SK-N-SH (cell line): ENCODE data around the gene IRAK2. TPM values are rescaled to one million over a fixed set of nuclear protein-coding genes. Genes with fewer than 3 reads are reported as not detected.
"Not testable (repeated sequence)": the region's sequence is repeated elsewhere in the genome, so short reads cannot be mapped to it uniquely, and the experiment has no call there.

Experiments used
- CTCF ChIA-PET: fragments of 300-600, 350-600 bp; formaldehyde crosslinking; extraction: SDS; loops from one replicate; lab custom pipeline; 2021; lab: Yijun Ruan, JAX
- POLR2A ChIA-PET: fragments of 350-600 bp; sonication (Branson Sonifier 250); formaldehyde crosslinking; extraction: SDS; loops from one replicate; lab custom pipeline; 2020; ENCODE audit warnings: antibody characterized with exemption, inconsistent platforms; lab: Yijun Ruan, JAX
- DNase-seq: peaks from one replicate; pipeline ENCODE4 v3.0.0; 2012
- H2AFZ ChIP-seq: fragments of 200-600 bp; sonication (generic); 2 replicates; pipeline ENCODE4 v1.8.1; 2016; ENCODE audit warnings: antibody characterized with exemption, mild to moderate bottlenecking, low read depth
- H3F3A ChIP-seq: fragments of 200-600 bp; sonication (generic); replicated peaks from 2 replicates; pipeline ENCODE3; 2016; ENCODE audit warnings: antibody characterized with exemption, mild to moderate bottlenecking; ENCODE audit not compliant: insufficient read depth
- H3K27ac ChIP-seq, 2 experiments: fragments of 200-500 bp in 1 of 2; fragments of 200-600 bp in 1 of 2; sonication (Bioruptor generic) in 1 of 2; sonication (generic), shearing (Covaris generic) in 1 of 2; 2 replicates each; pipeline versions ENCODE4 v1.5.1 to v1.6.1; 2014 to 2016; ENCODE audit warnings: low read depth in 2 of 2, inconsistent platforms in 1 of 2, low read length in 1 of 2, mild to moderate bottlenecking in 1 of 2, mixed read lengths in 1 of 2
- H3K27me3 ChIP-seq: fragments of 200-600 bp; sonication (generic), shearing (Covaris generic); 2 replicates; pipeline ENCODE4 v1.6.1; 2016; ENCODE audit warnings: mixed run types; ENCODE audit not compliant: insufficient read depth
- H3K36me3 ChIP-seq, 2 experiments: fragments of 200-500 bp in 1 of 2; fragments of 200-600 bp in 1 of 2; sonication (Bioruptor generic) in 1 of 2; sonication (generic) in 1 of 2; replicated peaks in 1 of 2; 2 replicates each; pipeline versions ENCODE3 to v1.5.1; 2014 to 2016; ENCODE audit warnings: low read length in 1 of 2, mild to moderate bottlenecking in 1 of 2; ENCODE audit not compliant: insufficient read depth in 2 of 2, control insufficient read depth in 1 of 2
- H3K4me1 ChIP-seq, 2 experiments: fragments of 200-500 bp in 1 of 2; fragments of 200-600 bp in 1 of 2; sonication (Bioruptor generic) in 1 of 2; sonication (generic), shearing (Covaris generic) in 1 of 2; 2 replicates each; pipeline versions ENCODE4 v1.5.1 to v1.6.1; 2014 to 2016; ENCODE audit warnings: low read depth in 1 of 2, low read length in 1 of 2, mixed run types in 1 of 2; ENCODE audit not compliant: insufficient read depth in 2 of 2, control insufficient read depth in 1 of 2
- H3K4me2 ChIP-seq: fragments of 200-600 bp; sonication (generic), shearing (Covaris generic); 2 replicates; pipeline ENCODE4 v1.6.1; 2017; ENCODE audit warnings: mixed run types
- H3K4me3 ChIP-seq, 2 experiments: fragments of 200-500 bp in 1 of 2; fragments of 200-600 bp in 1 of 2; sonication (Bioruptor generic) in 1 of 2; sonication (generic), shearing (Covaris generic) in 1 of 2; 2 replicates each; pipeline versions ENCODE4 v1.5.1 to v1.8.1; 2014 to 2016; ENCODE audit warnings: low read depth in 2 of 2, inconsistent platforms in 1 of 2, low read length in 1 of 2, mild to moderate bottlenecking in 1 of 2, mixed read lengths in 1 of 2, moderate library complexity in 1 of 2
- H3K79me2 ChIP-seq: fragments of 200-600 bp; sonication (generic); 2 replicates; pipeline ENCODE4 v1.8.1; 2017; ENCODE audit warnings: mild to moderate bottlenecking; ENCODE audit not compliant: insufficient read depth
- H3K9ac ChIP-seq: fragments of 200-600 bp; sonication (generic); 2 replicates; pipeline ENCODE4 v1.6.1; 2017; ENCODE audit warnings: mixed run types
- H3K9me2 ChIP-seq: fragments of 200-600 bp; sonication (generic); 2 replicates; pipeline ENCODE4 v1.6.1; 2017; ENCODE audit warnings: mixed run types
- H3K9me3 ChIP-seq: fragments of 200-600 bp; sonication (generic); 2 replicates; pipeline ENCODE4 v1.6.1; 2017; ENCODE audit warnings: mixed run types, mild to moderate bottlenecking, moderate library complexity
- H4K20me1 ChIP-seq: fragments of 200-600 bp; sonication (generic); 2 replicates; pipeline ENCODE4 v1.6.1; 2017; ENCODE audit warnings: mild to moderate bottlenecking, mixed run types; ENCODE audit not compliant: insufficient read depth
- GATA2 ChIP-seq: sonication (generic); formaldehyde crosslinking; IDR thresholded peaks from 2 replicates; pipeline ENCODE4 v1.5.0; 2020; ENCODE audit warnings: mild to moderate bottlenecking, missing genetic modification reagents
- POLR2AphosphoS5 ChIP-seq: IDR thresholded peaks from 2 replicates; pipeline ENCODE4 v1.6.1; 2012; ENCODE audit warnings: low read depth, low read length
- SMC3 ChIP-seq: IDR thresholded peaks from 2 replicates; pipeline ENCODE4 v1.6.1; 2012; ENCODE audit warnings: low read depth, low read length, improper control_type of control experiment
- TEAD4 ChIP-seq: IDR thresholded peaks from 2 replicates; pipeline ENCODE4 v1.4.0; 2012; ENCODE audit warnings: mild to moderate bottlenecking, borderline replicate concordance; ENCODE audit not compliant: insufficient read depth
- WGBS: methylation state at CpG from one replicate; pipeline ENCODE4 v1.1.6; 2017; ENCODE audit warnings: low lambda C conversion rate; 5-methylcytosine and 5-hydroxymethylcytosine counted together
- polyA plus RNA-seq, 3 experiments: library from polyadenylated mRNA; depleted of rRNA; stranded (reverse); fragments of >200 nt; gene quantifications; 2 replicates each; pipeline ENCODE4 v1.2.3, GENCODE V29; 2012
- TF ChIP-seq, protein P1 (sequence below): IDR thresholded peaks from 2 replicates; pipeline ENCODE4 v1.4.0; 2012; ENCODE audit warnings: low read depth, borderline replicate concordance
- TF ChIP-seq, protein P2 (sequence below): IDR thresholded peaks from 2 replicates; pipeline ENCODE4; 2012

Gene IRAK2
- polyA plus RNA-seq, 1 of the 3 experiments (the other 2 are of a cell fraction) = 7.7 TPM

DNA sequence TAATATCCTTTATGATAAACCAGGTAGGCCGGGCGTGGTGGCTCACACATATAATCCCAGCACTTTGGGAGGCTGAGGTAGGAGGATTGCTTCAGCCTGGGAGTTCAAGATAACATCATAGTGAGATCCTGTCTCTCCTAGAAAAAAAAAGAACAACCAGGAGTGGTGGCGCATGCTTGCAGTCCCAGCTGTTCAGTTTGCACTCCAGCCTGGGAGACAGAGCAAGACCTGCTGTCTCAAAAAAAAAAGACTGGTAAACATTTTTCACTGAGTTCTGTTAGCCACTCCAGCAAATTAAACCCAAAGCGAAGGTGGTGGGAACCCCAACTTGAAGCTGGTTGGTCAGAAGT lies 9.6 kb upstream of the IRAK2 start (continued):
- TF ChIP-seq, protein P1, sequence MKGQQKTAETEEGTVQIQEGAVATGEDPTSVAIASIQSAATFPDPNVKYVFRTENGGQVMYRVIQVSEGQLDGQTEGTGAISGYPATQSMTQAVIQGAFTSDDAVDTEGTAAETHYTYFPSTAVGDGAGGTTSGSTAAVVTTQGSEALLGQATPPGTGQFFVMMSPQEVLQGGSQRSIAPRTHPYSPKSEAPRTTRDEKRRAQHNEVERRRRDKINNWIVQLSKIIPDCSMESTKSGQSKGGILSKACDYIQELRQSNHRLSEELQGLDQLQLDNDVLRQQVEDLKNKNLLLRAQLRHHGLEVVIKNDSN = no peak

DNA sequence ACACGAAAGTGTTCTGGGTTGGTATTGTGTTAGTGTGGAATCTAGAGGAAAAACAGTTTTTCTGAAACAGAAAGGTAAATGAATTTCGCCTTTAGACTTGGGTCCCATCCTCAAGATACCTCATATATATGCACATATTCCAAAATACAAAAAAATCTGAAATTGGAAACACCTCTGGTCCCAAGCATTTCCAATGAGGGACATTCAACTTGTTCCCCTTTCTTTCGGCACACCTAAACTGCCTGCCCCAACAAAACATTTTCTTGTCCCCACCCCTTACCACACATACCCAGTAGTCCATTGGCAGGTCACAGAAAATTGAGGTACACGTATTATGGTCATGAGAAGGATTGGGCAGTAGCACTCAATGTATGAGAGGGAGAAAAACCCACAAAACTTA lies 9.1 kb upstream of the IRAK2 start:
- no peak for TF ChIP-seq TEAD4
- no peak for TF ChIP-seq POLR2AphosphoS5
- no peaks in the 10 kb centered on the region for H3K9me3 ChIP-seq
- ChIA-PET POLR2A (no interaction called here), CTCF (no interaction called here)
- no peak overlapping the region for H3K4me3 ChIP-seq
- no peaks in the 10 kb centered on the region for H3K9me2 ChIP-seq
- no peak for DNase-seq
- 94% methylated on average over 4 of the region's 4 CpGs for WGBS
- H2AFZ ChIP-seq = no peak overlapping the region
- no peaks in the 10 kb centered on the region for H4K20me1 ChIP-seq
- peaks cover 5 to 6% of the 10 kb centered on the region in 2 experiments; a peak in 2 of 4 replicates for H3K4me1 ChIP-seq
- H3K27me3 ChIP-seq = no peaks in the 10 kb centered on the region
- no peak overlapping the region for H3K27ac ChIP-seq
- peaks cover 19% of the 10 kb centered on the region for H3F3A ChIP-seq
- no peak overlapping the region for H3K4me2 ChIP-seq
- H3K79me2 ChIP-seq = peaks cover 7% of the 10 kb centered on the region; the same call in 1 of the 2 replicates
- no peak overlapping the region for H3K9ac ChIP-seq
- peaks cover 6 to 22% of the 10 kb centered on the region in 2 experiments for H3K36me3 ChIP-seq

DNA sequence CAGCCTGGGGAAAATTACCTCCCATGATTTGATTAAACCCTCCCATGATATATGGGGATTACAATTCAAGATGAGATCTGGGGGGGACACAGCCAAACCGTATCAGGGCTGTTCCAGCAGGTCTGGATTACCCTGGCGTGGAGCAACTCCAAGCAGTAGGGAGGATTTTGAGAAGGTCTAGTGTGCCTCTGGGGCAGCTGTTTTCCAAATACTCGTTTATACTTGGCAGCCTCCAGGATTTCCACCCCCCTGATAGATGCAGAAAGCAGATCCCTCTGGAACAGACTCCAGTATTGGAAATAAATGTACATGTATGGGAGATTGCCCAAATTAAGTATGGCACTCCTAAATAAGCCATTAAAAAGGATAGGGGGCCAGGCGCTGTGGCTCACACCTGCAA lies 7.7 kb upstream of the IRAK2 start:
- DNase-seq = peak; percentile 51
- no peaks in the 10 kb centered on the region for H3K27me3 ChIP-seq
- CTCF ChIA-PET = no interaction called here
- TF ChIP-seq GATA2 (CRISPR knock-in tag) (0 out of 2 replicates have a peak, but pooled peaks have one; percentile 25), SMC3 (no peak)
- TF ChIP-seq, protein P2, sequence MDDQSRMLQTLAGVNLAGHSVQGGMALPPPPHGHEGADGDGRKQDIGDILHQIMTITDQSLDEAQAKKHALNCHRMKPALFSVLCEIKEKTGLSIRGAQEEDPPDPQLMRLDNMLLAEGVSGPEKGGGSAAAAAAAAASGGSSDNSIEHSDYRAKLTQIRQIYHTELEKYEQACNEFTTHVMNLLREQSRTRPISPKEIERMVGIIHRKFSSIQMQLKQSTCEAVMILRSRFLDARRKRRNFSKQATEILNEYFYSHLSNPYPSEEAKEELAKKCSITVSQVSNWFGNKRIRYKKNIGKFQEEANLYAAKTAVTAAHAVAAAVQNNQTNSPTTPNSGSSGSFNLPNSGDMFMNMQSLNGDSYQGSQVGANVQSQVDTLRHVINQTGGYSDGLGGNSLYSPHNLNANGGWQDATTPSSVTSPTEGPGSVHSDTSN = no peak
- peaks cover under 1% of the 10 kb centered on the region; the same call in 1 of the 2 replicates for H3K79me2 ChIP-seq
- H3K9me2 ChIP-seq = no peaks in the 10 kb centered on the region
- H4K20me1 ChIP-seq = no peaks in the 10 kb centered on the region
- H3K9me3 ChIP-seq = no peaks in the 10 kb centered on the region
- H3K4me3 ChIP-seq = no peak overlapping the region
- H3K4me1 ChIP-seq = peaks cover 7 to 9% of the 10 kb centered on the region in 2 experiments; a peak in 2 of 4 replicates
- no peak overlapping the region for H3K9ac ChIP-seq
- H3K36me3 ChIP-seq = peaks cover 0 to 10% of the 10 kb centered on the region in 2 experiments
- peaks cover 19% of the 10 kb centered on the region for H3F3A ChIP-seq
- POLR2A ChIA-PET = no interaction called here
- 63% methylated on average over 4 of the region's 4 CpGs for WGBS
- no peak overlapping the region for H2AFZ ChIP-seq
- no peak overlapping the region for H3K27ac ChIP-seq
- H3K4me2 ChIP-seq = no peak overlapping the region

DNA sequence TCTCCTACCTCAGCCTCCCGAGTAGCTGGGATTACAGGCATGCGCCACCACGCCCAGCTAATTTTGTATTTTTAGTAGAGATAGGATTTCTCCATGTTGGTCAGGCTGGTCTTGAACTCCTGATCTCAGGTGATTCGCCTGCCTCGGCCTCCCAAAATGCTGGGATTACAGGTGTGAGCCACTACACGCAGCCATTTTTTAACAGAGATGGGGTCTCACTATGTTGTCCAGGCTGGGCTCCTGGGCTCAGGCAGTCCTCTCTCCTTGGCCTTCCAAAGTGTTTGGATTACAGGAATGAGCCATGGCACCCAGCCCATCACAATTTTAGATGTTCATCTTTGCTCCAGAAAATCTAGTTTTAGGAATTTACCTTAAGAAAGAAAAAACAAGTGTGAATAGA lies 6.2 kb upstream of the IRAK2 start:
- H3K9me3 ChIP-seq, H3K9me2 ChIP-seq, CTCF ChIA-PET, POLR2A ChIA-PET, DNase-seq, H3K27ac ChIP-seq, H3K27me3 ChIP-seq, H3K4me2 ChIP-seq, H2AFZ ChIP-seq, H4K20me1 ChIP-seq, H3K4me3 ChIP-seq, H3K36me3 ChIP-seq, H3K79me2 ChIP-seq, H3K9ac ChIP-seq, H3K4me1 ChIP-seq: not testable (repeated sequence)
- WGBS = 100% methylated on average over 6 of the region's 6 CpGs
- H3F3A ChIP-seq = peaks cover 19% of the 10 kb centered on the region
